ENCODE data around the gene DDRGK1. TPM values are rescaled to one million over a fixed set of nuclear protein-coding genes. Genes with fewer than 3 reads are reported as not detected.
A peak's percentile ranks its signal among the peaks of the same experiment; 100 is the strongest.

DDRGK1 gene
- total RNA-seq, 1 donor from 2014 or later = 21.7 TPM

DNA sequence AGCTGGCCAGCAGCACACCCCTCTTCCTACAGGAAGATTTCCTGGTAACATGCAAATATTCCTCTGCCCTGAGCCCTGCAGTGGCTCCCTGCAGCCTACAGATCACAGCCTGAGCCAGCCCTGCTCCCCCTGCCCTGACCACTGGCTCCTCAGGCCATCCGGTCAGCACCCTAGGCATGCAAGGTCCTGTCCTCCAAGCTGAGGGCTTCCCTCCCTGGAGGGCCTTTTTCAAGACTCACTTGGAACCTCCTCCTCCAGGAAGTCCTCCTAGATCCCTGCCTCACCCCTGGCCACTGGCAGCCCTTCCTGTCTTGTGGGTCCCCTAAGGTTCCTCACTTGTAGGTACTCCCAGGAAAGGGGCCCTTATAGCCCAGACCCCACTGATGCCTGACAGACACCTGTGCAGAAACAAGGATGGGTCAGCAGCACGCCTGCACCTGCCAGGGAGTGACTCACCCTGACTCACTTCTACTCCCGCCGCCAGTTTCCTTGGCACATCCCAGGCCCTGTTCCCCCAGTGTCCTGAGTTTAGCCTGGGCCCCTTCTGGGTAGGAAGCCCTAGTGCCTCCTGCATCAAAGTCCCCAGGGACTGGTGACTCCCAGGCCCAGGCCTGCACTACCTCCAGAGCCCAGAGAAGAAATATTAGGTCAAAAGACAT is 31.3 kb upstream of the DDRGK1 start:
- peak in 1 of 2 donors; percentile 28 for DNase-seq (ENCODE audit: low read depth in 2 of 2)

DNA sequence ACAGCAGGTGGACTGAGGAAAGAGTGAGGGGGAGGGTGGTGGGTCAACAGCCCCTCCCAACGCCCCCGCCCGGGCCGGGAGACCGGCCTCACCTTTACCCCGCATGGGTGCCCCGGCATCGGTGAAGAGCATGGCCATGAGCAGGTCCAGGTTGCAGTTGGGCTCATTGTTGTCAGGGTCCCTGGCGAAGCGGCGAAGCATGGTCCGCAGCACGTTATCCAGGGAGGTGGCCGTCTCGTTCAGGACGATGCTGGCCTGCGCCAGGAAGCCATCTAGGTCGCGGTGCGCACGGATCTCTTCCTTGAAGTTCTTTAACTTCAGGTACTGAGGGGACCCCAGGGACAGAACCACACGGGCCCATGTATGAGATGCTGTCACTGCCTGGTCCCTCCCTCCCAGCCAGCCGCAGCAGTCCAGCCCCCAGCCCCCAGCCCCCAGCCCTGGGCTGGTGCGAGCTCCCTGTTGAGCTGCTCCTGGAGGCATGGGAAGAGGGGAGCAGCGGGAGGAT is 29.6 kb upstream of the DDRGK1 start:
- DNase-seq (ENCODE audit: low read depth in 2 of 2) = no peak

DNA sequence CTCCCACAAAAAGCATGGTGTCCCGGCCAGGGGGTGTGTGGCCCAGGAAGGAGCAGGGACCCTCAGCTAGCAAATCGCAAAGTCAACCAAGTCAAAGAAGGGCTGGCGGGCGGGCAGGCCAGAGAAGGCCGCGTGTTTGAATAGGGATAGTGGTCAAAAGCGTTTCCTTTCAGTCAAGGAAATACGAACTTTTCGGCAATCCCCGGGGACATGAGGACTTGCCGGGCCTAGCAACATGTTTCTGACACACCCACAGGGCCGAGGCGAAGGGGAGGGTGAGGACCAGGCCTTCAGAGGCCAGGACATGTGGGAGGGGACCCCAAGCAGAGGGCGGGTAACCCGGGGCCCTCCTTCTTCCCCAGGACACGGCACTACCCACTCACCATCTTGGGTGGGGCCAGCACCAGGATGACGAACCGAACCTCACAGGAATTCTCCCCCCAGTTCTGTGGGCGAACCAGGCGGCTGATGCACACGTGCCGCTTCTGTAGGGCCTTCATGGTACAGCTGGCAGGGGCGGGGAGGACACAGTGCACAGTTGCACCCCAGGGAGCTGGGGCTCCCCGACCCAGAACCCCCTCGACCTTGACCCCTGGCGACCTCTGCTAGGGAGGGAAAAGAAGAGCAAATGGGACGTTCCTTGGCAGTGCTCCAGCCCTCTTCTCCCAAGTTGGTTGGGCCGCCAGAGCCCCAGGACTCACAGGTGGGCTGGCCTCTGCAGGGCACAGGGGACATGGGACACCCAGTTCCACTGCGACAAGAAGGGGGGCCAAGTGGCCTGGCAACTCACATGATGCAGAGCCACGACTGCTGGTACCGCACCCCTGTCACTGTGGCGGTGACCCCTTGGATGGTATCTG is 28.9 kb upstream of the DDRGK1 start:
- DNase-seq (ENCODE audit: low read depth in 2 of 2) = no peak

DNA sequence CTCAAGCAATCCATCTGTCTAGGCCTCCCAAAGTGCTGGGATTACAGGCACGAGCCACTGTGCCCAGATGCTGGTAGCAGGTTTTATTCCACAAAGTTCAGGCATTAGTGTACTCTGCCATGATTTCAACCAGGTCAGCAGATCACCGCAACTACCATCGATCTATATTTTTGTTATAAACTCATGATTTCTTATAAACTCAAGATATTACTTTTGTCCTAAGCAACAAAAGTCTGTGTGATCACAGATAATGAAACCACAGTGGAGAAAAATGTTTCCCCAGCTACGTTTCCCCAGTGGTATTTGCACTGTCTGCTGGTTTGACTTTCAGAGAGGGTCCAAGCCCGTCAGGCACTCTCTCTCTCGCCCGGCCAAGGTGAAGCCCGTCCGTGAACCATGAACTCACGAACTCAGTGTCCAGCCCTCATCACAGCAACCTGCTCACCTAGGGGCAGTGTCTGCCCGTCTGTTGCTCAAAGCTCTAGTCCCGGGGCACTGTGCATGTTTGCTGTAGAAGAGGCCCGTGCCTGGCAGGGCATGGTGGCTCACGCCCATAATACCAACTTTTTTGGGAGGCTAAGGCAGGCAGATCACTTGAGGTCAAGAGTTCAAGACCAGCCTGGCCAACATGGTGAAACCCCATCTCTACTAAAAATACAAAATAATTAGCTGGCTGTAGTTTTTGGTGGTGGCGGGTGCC is 27.6 kb upstream of the DDRGK1 start:
- no peak for DNase-seq (ENCODE audit: low read depth in 2 of 2)

DNA sequence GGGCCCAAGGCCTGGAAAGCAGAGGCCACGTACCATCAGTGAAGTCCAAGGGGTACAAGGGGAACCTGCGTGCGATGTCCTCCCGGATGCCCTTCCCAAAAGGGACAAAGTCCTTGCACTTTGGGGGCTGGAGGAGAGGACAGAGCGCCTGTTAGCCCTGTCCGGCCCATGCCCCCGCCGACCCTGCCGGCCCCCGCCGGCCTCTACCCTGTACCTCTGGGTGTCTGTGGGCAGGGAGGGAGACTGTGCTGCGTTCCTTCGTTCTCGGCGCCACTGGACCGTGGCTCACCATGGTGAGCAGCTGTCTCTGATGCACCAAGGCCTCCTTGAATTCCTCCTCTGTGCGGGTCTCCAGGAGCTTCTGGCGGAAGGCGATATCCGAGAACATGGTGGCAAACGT is 26.6 kb upstream of the DDRGK1 start:
- no peak for DNase-seq (ENCODE audit: low read depth in 2 of 2)

DNA sequence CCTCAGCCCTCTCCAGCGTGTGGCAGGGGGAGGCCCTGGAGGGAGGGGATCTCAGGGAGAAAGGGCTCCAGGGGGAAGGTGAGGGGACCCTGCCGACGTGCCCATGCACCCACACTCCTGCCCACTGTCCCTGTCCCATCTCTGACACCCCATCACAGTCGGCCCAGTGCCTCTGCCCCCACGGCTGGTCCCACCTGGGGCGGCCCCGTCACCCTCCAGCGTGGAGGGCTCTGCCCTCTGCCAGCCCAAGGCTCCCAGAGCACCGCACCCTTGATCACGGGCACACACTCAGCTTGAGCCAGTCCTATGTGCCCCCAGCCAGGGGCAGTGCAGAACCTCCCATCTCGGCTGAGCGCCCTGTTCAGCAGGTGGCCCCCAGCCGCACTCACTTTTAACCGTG is 25.3 kb upstream of the DDRGK1 start:
- no peak for DNase-seq (ENCODE audit: low read depth in 2 of 2)

DNA sequence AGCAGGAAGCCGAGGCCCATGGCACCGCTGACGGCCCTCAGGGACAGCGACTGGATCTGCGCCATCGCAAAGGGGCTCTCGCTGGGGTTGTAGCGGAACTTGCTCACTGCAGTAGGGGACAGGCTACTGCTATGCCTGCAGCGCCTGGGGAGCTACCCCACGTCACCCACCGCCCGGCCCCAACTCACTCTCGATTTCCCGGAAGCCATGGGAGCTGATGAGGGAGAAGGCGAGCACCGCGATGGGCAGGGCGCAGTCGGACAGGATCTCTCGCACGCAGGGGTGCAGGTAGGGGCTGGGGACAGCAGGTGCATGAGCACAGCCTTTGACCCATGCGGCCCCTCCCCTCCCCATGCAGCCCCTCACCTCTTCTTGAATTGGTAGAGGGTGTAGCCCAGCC is 24.7 kb upstream of the DDRGK1 start:
- no peak for DNase-seq (ENCODE audit: low read depth in 2 of 2)

DNA sequence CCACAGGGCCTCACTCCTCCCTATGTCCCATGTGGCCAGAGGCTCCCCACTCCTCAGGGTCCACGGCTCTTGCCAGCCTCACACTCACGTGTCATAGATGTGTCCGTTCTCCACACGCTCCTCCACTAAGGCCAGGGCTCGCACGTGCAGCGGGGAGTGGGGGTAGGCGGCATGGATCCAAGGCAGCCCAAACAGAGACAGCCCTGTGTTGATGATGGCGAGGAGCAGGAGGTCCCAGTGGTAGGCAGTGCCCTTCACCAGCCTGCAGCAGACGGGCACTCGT is 24.2 kb upstream of the DDRGK1 start:
- no peak for DNase-seq (ENCODE audit: low read depth in 2 of 2)

DNA sequence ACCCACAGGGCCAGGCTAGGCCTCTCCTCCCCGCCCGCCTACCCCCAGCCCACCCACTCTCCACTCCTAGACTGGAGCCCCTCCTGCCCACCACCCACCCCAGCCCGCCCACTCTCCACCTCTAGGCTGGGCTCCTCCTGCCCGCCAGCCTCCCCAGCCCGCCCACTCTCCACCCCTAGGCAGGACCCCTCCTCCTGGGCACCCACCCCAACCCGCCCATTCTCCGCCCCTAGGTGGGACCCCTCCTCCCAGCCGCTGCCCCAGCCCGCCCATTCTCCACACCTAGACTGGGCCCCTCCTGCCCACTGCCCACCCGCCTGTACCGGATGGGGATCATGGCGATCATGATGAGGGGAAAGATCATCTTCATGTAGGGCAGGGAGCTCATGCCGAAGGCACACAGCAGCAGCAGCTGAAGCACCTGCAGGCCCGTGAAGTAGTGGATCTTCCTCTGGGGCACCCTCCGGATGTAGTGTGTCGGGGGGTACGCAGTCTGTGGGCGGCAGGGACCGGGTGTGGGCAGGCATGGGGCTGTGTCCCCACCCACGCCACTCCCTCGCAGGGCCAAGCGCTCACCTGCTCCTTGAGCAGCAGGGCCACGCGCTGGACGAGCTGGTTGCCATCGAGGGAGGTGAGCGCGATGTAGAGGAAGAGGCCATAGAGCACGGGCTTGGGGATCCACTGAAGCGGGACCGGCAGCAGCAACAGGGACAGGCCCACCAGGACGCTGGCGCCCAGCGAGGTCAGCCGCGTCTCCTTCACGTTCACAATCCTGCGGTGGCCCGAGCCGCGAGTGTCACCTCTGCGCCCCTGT is 23.7 kb upstream of the DDRGK1 start:
- DNase-seq (ENCODE audit: low read depth in 2 of 2) = no peak

DNA sequence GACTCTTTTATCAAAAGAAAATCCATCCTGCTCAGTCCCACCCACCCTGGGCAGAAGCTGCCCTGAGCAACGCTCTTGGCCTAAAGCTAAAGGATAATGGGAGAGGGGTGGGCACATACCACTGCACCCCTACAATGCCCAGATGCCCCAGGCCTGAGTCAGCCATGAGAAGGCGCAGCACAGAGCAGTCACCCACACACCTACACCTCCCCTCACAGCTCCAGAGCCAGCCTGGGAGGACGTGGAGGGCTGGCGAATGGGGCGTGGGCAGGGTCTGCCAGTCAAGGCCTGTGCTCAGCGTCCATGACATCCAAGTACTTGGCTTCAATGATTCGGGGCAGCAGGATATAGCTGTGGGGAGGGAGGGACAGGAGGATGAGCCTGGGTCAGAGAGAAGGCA is 23.0 kb upstream of the DDRGK1 start:
- DNase-seq (ENCODE audit: low read depth in 2 of 2) = no peak

DNA sequence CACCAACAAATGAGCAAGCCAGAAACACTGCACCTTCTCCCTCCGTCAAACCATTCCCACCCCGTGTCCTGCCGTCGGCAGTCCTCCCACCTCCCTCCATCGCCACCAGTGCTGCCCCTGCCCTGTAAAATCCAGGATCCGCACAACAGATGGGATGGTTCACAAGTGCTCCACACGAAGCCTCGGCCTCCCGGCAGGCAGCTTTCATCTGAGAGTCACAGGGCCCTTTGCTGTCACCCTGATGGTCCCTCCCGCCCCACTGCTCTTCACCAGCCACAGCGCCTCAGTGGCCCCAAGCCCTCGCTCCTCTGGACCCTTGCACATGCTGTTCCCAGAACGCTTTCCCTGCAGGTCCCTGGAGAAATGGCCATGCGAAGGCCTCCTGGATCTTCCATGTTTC is 22.4 kb upstream of the DDRGK1 start:
- no peak for DNase-seq (ENCODE audit: low read depth in 2 of 2)

DNA sequence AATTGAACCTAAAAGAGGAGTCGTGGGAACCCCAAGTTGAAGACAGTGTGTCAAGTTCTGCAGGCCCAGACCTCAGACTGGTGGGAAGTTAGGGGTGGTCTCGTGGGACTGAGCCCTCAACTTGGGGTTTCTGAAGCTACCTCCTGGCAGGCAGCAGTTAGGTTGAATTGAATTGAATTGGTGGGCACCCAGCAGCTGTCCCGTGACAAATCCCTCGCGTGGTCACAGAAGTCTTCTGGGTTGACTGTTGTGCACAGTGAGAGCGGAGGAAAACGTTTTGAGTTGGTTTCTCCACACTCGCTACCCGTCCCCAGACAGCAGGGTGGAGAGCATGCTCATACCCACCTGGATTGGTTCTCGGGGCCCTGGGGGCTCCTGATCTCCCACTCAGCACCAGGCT is 21.6 kb upstream of the DDRGK1 start:
- DNase-seq (ENCODE audit: low read depth in 2 of 2) = no peak

DNA sequence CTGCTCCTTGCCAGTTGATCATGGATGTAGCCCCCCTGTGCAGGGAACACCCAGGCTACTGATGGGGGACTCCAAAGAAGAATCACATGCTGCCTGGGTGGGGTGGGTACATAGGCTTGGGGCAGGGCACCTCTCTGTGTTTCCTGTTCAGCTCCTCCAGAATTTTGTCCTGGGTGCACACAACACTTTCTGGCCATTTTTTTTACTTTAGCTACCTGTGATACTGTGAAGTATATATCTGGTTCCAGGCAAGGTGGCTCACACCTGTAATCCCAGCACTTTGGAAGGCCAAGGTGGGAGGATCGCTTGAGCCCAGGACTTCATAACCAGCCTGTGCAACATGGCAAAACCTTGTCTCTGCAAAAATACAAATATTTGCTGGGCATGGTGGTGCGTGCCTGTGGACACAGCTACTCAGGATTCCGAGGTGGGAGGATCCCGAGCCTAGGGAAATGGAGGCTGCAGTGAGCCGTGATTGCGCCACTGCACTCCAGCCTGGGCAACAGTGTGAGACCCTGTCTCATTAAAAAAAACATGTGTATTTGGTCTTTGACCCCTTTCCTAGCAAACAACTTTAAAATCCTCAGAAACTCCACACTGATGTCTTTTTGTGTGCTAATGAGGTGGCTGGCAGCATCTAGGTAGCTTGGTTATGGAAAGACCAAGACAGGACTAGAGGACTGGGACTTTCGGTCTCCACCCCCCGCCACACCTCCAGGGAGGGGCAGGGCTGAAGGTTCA is 20.4 kb upstream of the DDRGK1 start:
- no peak for DNase-seq (ENCODE audit: low read depth in 2 of 2)

DNA sequence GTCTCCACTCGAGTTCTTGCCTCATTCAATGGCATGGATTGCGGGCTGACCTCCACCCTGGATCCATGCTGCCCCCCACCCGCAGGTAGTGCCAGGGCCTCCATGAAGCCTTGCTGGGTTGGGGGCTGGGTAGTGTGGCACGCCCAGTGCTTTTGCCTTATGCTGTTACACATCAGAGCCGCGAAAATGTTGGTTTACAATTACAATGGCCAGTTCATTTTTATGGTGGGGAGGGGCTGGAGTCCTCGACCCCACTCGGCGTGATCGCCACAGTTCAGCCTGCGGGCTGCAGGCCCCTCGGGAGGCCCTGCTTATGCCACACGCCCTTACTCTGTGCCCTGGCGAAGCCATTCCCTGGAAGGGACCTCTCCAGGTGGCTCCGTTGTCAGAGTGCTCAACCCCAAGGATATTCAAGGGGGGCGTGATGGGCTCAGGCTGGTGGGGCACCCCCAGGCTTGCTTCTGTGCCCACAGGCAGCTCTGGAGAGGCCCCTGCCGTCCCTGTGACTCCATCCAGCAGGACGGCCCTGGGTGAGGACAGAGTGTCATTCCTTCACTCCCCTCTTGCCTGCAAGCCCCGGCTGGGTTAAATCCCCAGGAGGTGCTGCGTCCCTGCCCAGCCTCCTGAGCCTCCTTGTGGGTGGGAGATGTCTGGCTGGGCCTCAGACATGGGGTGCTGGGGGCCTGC is 19.7 kb upstream of the DDRGK1 start:
- no peak for DNase-seq (ENCODE audit: low read depth in 2 of 2)

DNA sequence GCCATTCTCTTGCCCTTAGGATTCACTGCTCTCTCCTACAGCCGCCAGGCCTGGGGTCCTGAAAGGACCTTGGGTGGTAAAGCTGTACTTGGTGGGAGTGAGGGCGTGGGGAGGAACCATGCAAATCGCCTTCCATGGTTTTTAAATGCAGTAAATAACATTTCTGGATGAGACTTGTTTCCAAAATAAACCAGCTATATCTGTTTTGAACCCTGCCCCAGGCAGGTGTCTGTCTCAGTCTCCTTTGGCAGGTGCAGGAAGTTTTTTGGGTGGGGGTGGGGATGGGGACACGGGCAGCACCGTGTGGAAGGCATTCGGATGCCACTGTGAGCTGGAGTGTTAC is 19.1 kb upstream of the DDRGK1 start:
- DNase-seq (ENCODE audit: low read depth in 2 of 2) = no peak

DNA sequence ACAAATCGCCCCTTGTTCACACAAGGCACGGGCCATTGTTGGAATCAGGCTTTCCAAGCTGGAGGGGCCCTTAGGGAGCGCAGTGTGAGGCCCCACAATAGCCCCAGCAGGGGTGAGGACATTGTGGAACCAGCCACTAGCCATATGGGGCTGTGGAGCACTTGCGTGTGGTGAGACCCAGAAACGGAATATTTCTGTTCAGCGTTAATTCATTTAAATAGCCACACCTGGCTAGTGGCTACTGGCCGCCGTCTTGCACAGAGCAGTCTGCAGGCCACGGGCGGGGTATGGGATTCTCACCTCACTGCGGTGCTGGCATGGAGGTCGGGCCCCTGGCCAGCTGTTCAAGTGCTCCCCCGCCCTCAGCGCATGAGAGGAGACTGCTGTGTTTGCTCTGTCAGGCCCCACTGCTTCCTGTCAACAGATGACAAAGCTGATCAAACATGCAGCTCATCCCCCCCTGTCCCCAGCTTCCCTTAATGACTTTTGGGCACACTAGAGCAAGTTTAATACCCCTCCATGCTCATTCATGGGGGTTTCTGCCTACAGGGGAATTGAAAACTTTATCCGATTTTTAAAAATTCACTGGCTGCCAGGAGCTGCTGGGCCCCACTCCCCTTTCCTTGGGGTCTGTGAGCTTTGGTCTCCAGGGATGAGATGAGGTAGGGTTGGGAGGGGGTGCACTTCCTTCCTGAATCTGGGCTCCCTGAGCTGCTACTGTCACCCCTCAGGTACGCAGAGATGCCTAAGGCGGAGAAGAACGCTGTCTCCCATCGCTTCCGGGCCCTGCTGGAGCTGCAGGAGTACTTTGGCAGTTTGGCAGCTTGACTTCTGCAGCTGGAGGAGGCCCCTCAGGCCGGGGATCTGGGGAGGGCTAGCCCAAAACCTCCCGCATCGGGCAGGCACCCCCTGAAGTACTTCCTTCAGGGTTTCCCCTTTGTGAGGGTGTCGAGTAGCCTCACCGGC is 18.4 kb upstream of the DDRGK1 start:
- peak; percentile 68 to 72 for DNase-seq (ENCODE audit: low read depth in 2 of 2)

DNA sequence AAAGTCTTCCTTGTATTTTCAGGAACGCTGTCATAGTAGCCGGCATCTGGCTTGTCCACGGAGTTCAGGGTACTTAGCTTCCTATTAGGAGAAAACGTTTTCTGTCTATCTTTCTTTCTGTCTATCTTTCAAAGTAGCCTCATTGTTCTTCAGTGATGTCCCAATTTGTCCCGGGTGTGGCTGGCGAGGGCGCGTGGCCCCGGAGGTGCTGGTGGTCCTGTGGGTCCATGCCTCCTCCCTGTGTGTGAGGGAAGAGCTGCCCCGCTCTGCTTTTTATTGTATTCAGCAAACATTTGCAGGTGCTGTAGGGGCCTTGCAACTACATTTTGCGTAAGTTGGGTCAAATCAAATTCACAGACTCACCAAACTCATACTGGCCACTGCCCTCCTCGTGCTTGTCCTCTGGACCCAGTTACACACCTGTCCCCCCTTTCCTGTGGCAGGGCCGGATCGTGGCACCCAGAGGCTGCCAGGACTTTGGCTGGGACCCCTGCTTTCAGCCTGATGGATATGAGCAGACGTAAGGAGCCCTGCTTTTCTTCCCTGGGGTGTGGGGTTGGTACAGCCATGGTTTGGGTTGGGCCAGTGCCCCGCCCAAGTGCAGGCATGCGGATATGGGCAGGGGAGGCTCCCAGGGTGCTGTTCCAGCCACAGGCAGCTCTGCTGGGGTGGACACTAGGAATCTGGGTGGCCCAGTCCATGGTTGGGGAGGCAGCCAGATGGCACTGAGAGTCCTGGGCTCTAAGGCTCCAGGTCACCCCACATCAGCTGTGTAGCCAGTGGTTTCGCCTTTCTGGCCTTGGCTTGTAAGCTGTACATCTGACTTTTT is 17.1 kb upstream of the DDRGK1 start:
- no peak for DNase-seq (ENCODE audit: low read depth in 2 of 2)

DNA sequence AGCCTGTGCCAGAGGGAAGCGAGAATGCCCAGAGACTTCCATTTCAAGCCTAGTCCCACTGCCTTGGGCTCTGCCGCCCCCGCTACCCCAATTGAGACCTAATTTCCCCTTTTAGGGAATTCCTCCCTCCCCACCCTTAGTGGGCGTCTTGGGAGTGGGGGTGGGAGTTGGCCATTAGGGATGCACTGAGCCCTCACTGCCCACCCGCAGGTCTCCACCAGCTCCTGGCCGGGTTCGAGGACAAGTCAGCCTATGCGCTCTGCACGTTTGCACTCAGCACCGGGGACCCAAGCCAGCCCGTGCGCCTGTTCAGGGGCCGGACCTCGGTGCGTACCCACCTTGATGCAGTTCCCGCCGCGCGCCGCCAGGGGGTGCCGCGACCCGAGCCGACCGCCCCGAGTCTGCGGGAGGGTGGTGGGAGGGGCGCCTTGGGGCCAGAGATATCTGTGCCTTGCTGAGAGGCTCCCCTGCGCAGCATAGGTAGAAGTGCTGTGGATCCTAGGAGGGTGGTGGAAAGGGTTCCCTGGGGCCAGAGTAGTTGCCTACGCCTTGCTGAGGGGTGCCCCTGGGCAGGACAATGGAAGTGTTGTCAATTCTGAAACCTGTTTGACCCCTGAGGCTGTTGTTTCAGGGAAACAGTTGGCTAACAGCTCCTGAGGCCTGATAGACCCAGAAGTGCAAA is 14.0 kb upstream of the DDRGK1 start:
- DNase-seq (ENCODE audit: low read depth in 2 of 2) = peak in 1 of 2 donors; percentile 51

Measured in dermis microvascular lymphatic vessel endothelial cell (primary cell).